Mesenchymal stem cell (in vitro differentiated cells and primary cell): ENCODE data around the gene AKAP9.

Experiments
- DNase-seq: peaks from one replicate; pipeline ENCODE4 v3.0.0-alpha.2; 2013
- H2AFZ ChIP-seq: one replicate; pipeline ENCODE4 v1.6.1; 2013; ENCODE audit warnings: low read depth, mild to moderate bottlenecking, control low read depth, inconsistent platforms, low read length, moderate library complexity
- H2AK5ac ChIP-seq: 2 replicates; pipeline ENCODE4 v1.6.1; 2013; ENCODE audit warnings: low read length, moderate library complexity, mild to moderate bottlenecking, inconsistent platforms; ENCODE audit not compliant: severe bottlenecking
- H2BK120ac ChIP-seq: one replicate; pipeline ENCODE4 v1.6.1; 2013; ENCODE audit warnings: low read depth, mild to moderate bottlenecking, inconsistent platforms, low read length, moderate library complexity
- H2BK12ac ChIP-seq, 2 experiments: one replicate each; pipeline ENCODE4 v1.6.1; 2013; ENCODE audit warnings: inconsistent platforms in 2 of 2, low read length in 2 of 2, mild to moderate bottlenecking in 2 of 2, moderate library complexity in 2 of 2, control low read depth in 1 of 2
- H2BK15ac ChIP-seq: one replicate; pipeline ENCODE4 v1.6.1; 2013; ENCODE audit warnings: mild to moderate bottlenecking, low read depth, inconsistent platforms; ENCODE audit not compliant: poor library complexity, severe bottlenecking
- H2BK5ac ChIP-seq: 2 replicates; pipeline ENCODE4 v1.6.1; 2013; ENCODE audit warnings: low read depth, mild to moderate bottlenecking, low read length, control low read depth, inconsistent platforms; ENCODE audit not compliant: poor library complexity, severe bottlenecking
- H3K14ac ChIP-seq, 2 experiments: one replicate each; pipeline ENCODE4 v1.6.1; 2013; ENCODE audit warnings: inconsistent platforms in 2 of 2, low read length in 2 of 2, control low read depth in 1 of 2, mild to moderate bottlenecking in 1 of 2, moderate library complexity in 1 of 2
- H3K18ac ChIP-seq, 2 experiments: one replicate each; pipeline ENCODE4 v1.6.1; 2013; ENCODE audit warnings: inconsistent platforms in 2 of 2, low read length in 2 of 2, control low read depth in 1 of 2, low read depth in 1 of 2, mild to moderate bottlenecking in 1 of 2
- H3K23ac ChIP-seq, 2 experiments: one replicate each; pipeline ENCODE4 v1.6.1; 2013; ENCODE audit warnings: inconsistent platforms in 2 of 2, low read length in 2 of 2, mild to moderate bottlenecking in 2 of 2, moderate library complexity in 2 of 2, control low read depth in 1 of 2
- H3K27ac ChIP-seq: 2 replicates; pipeline ENCODE4 v1.5.1; 2013; ENCODE audit warnings: mild to moderate bottlenecking, moderate library complexity, low read length, control low read depth, inconsistent platforms; ENCODE audit not compliant: poor library complexity, severe bottlenecking
- H3K27me3 ChIP-seq, 2 experiments: 2 replicates each; pipeline versions ENCODE4 v1.6.1 to v1.7.0; 2013; ENCODE audit warnings: low read length in 2 of 2, mild to moderate bottlenecking in 2 of 2, moderate library complexity in 2 of 2, control low read depth in 1 of 2, inconsistent platforms in 1 of 2; ENCODE audit not compliant: control insufficient read depth in 1 of 2, insufficient read depth in 1 of 2
- H3K36me3 ChIP-seq, 2 experiments: 2 replicates each; pipeline versions ENCODE4 v1.6.1 to v1.7.0; 2013; ENCODE audit warnings: low read length in 2 of 2, control low read depth in 1 of 2, inconsistent platforms in 1 of 2, low read depth in 1 of 2, mild to moderate bottlenecking in 1 of 2; ENCODE audit not compliant: insufficient read depth in 2 of 2, control insufficient read depth in 1 of 2
- H3K4ac ChIP-seq, 2 experiments: one replicate each; pipeline ENCODE4 v1.6.1; 2013; ENCODE audit warnings: inconsistent platforms in 2 of 2, low read length in 2 of 2, mild to moderate bottlenecking in 2 of 2, moderate library complexity in 2 of 2, control low read depth in 1 of 2, low read depth in 1 of 2
- H3K4me1 ChIP-seq: 2 replicates; pipeline ENCODE4 v1.6.1; 2013; ENCODE audit warnings: low read depth, low read length, control low read depth; ENCODE audit not compliant: control insufficient read depth, insufficient read depth
- H3K4me2 ChIP-seq: 2 replicates; pipeline ENCODE4 v1.6.1; 2013; ENCODE audit warnings: low read length, mild to moderate bottlenecking, inconsistent platforms; ENCODE audit not compliant: poor library complexity, severe bottlenecking
- H3K4me3 ChIP-seq, 2 experiments: 2 replicates each; pipeline versions ENCODE4 v1.5.1 to v1.7.0; 2013; ENCODE audit warnings: low read length in 2 of 2, mild to moderate bottlenecking in 2 of 2, control low read depth in 1 of 2, low read depth in 1 of 2; ENCODE audit not compliant: insufficient read depth in 1 of 2
- H3K79me1 ChIP-seq: replicated peaks from 2 replicates; pipeline ENCODE4 v1.6.1; 2013; ENCODE audit warnings: mild to moderate bottlenecking, control low read depth, low read length, inconsistent platforms; ENCODE audit not compliant: poor library complexity, severe bottlenecking
- H3K9ac ChIP-seq: 2 replicates; pipeline ENCODE4 v1.7.0; 2013; ENCODE audit warnings: mild to moderate bottlenecking, low read length, moderate library complexity
- H3K9me3 ChIP-seq: 2 replicates; pipeline ENCODE4 v1.7.0; 2013; ENCODE audit warnings: mild to moderate bottlenecking, low read length; ENCODE audit not compliant: control insufficient read depth
- H4K8ac ChIP-seq: one replicate; pipeline ENCODE4 v1.6.1; 2013; ENCODE audit warnings: inconsistent platforms, mild to moderate bottlenecking, low read length, moderate library complexity
- H4K91ac ChIP-seq: one replicate; pipeline ENCODE4 v1.6.1; 2013; ENCODE audit warnings: mild to moderate bottlenecking, low read length, inconsistent platforms
- WGBS: methylation state at CpG from one replicate; pipeline ENCODE4 v1.1.7; 2013; ENCODE audit warnings: mixed read lengths; 5-methylcytosine and 5-hydroxymethylcytosine counted together

Gene AKAP9

GRCh38 chr7:92056286-92056685, 115.6 kb downstream of the AKAP9 start:
- WGBS: 86% methylated on average over 1 of the region's 1 CpG
- H3K9me3 ChIP-seq: no peaks in the 10 kb centered on the region
- no peak overlapping the region for H3K14ac ChIP-seq

GRCh38 chr7:92057375-92057774, 116.7 kb downstream of the AKAP9 start:
- no peak overlapping the region for H2BK5ac ChIP-seq
- H3K36me3 ChIP-seq: peaks cover 0 to 35% of the 10 kb centered on the region in 2 experiments
- H3K14ac ChIP-seq: no peak overlapping the region
- H3K27ac ChIP-seq: peak overlapping the region; percentile 17
- H3K9ac ChIP-seq: no peak overlapping the region
- H3K4me2 ChIP-seq: no peak overlapping the region
- H2BK15ac ChIP-seq: no peak overlapping the region
- H3K4me1 ChIP-seq: no peaks in the 10 kb centered on the region
- no peak overlapping the region for H2BK120ac ChIP-seq
- no peak overlapping the region for H3K23ac ChIP-seq
- H3K4me3 ChIP-seq: no peak overlapping the region
- 90% methylated on average over 1 of the region's 2 CpGs for WGBS
- H2AFZ ChIP-seq: no peak overlapping the region
- no peak overlapping the region for H4K91ac ChIP-seq
- no peaks in the 10 kb centered on the region for H3K27me3 ChIP-seq
- H3K4ac ChIP-seq: no peak overlapping the region
- no peak for DNase-seq
- peaks cover 6% of the 10 kb centered on the region for H3K79me1 ChIP-seq
- H2AK5ac ChIP-seq: no peak overlapping the region
- H3K18ac ChIP-seq: no peak overlapping the region
- H2BK12ac ChIP-seq: no peak overlapping the region
- H3K9me3 ChIP-seq: no peaks in the 10 kb centered on the region
- no peak overlapping the region for H4K8ac ChIP-seq

More at GRCh38 chr7:92056286-92056685, 115.6 kb downstream of the AKAP9 start:
- no peaks in the 10 kb centered on the region for H3K27me3 ChIP-seq
- H3K4me1 ChIP-seq: no peaks in the 10 kb centered on the region
- H2BK12ac ChIP-seq: no peak overlapping the region
- H3K27ac ChIP-seq: no peak overlapping the region
- H3K36me3 ChIP-seq: peaks cover 0 to 29% of the 10 kb centered on the region in 2 experiments
- no peak overlapping the region for H3K4ac ChIP-seq
- no peak overlapping the region for H3K4me2 ChIP-seq
- no peak overlapping the region for H2BK5ac ChIP-seq
- no peak overlapping the region for H3K23ac ChIP-seq
- DNase-seq: no peak
- no peak overlapping the region for H2BK120ac ChIP-seq
- H4K91ac ChIP-seq: no peak overlapping the region
- H3K79me1 ChIP-seq: peaks cover 6% of the 10 kb centered on the region
- H3K4me3 ChIP-seq: no peak overlapping the region
- H2AFZ ChIP-seq: no peak overlapping the region
- no peak overlapping the region for H3K9ac ChIP-seq
- H4K8ac ChIP-seq: no peak overlapping the region
- H2AK5ac ChIP-seq: no peak overlapping the region
- no peak overlapping the region for H2BK15ac ChIP-seq
- no peak overlapping the region for H3K18ac ChIP-seq

- Histone ChIP-seq H3K9me3 (no peaks in the 10 kb centered on the region), H3K18ac (no peak overlapping the region), H3K23ac (no peak overlapping the region), H2BK15ac (no peak overlapping the region), H2BK12ac (no peak overlapping the region), H2AK5ac (no peak overlapping the region), H2BK5ac (no peak overlapping the region), H3K27ac (no peak overlapping the region), H3K9ac (no peak overlapping the region), H4K8ac (no peak overlapping the region), H3K27me3 (no peaks in the 10 kb centered on the region), H3K4me1 (no peaks in the 10 kb centered on the region), H3K36me3 (peaks cover 0 to 36% of the 10 kb centered on the region in 2 experiments), H2AFZ (no peak overlapping the region), H4K91ac (no peak overlapping the region), H3K4me2 (no peak overlapping the region), H2BK120ac (no peak overlapping the region), H3K14ac (no peak overlapping the region), H3K4me3 (no peak overlapping the region), H3K4ac (no peak overlapping the region), H3K79me1 (peaks cover 6% of the 10 kb centered on the region)
- no peak for DNase-seq
- 95% methylated on average over 2 of the region's 5 CpGs for WGBS
Measured at GRCh38 chr7:92058040-92058439, 117.4 kb downstream of the AKAP9 start.

GRCh38 chr7:92058899-92059298, 118.2 kb downstream of the AKAP9 start:
- DNase-seq: no peak
- no peak overlapping the region for H3K4me3 ChIP-seq
- H2BK12ac ChIP-seq: no peak overlapping the region
- H2AFZ ChIP-seq: no peak overlapping the region
- no peak overlapping the region for H3K18ac ChIP-seq
- H2BK15ac ChIP-seq: no peak overlapping the region
- no peak overlapping the region for H2BK120ac ChIP-seq
- H4K8ac ChIP-seq: no peak overlapping the region
- H3K4ac ChIP-seq: no peak overlapping the region
- H3K23ac ChIP-seq: no peak overlapping the region
- peaks cover 0 to 36% of the 10 kb centered on the region in 2 experiments for H3K36me3 ChIP-seq
- no peak overlapping the region for H2AK5ac ChIP-seq
- H4K91ac ChIP-seq: no peak overlapping the region
- no peaks in the 10 kb centered on the region for H3K9me3 ChIP-seq
- no peaks in the 10 kb centered on the region for H3K27me3 ChIP-seq
- peaks cover 5% of the 10 kb centered on the region for H3K79me1 ChIP-seq
- H3K4me1 ChIP-seq: no peaks in the 10 kb centered on the region
- no peak overlapping the region for H2BK5ac ChIP-seq
- no peak overlapping the region for H3K9ac ChIP-seq
- no peak overlapping the region for H3K14ac ChIP-seq
- no peak overlapping the region for H3K27ac ChIP-seq
- no CpG with 5 or more reads among the region's 2 CpGs for WGBS
- H3K4me2 ChIP-seq: no peak overlapping the region
